ENCODE data around the gene PSAT1. TPM values are rescaled to one million over a fixed set of nuclear protein-coding genes. Genes with fewer than 3 reads are reported as not detected.

Gene PSAT1
- total RNA-seq, 1 donor from 2014 or later: 357 TPM

DNA sequence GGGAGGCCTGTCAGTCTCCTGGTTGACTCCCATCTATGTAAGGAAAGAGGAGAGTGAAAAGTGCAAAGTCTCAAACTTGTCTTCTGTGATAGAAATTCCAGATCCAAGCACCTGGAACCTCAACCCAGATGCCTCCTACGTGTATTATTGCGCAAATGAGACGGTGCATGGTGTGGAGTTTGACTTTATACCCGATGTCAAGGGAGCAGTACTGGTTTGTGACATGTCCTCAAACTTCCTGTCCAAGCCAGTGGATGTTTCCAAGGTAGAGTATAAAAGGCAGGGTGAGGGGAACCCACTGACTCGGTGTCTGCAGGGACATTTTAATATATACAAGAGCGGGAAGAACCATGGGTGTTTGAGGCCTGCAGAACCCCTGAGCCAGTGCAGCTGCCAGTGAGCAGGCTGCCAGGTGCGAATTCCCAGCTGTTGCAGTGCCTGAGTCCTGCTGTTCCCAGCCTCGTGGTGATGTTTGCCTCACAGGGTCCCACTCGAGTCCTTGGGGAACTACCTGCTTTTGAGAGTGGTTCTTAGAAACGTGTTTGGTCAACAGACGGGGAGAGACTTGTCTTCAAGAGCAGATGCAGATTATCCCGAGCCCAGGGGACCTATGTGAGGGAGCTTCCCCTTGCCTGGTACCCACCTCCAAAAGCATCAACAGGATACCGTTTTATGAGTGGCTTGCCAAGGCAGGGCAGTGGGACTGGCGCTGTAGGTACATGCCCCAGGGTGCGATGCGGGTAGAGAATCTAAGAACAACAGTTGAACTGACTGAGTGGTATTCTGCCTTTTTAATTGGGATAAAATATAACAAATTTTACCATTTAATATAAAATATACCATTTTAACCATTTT, 9.5 kb downstream of the PSAT1 start:
- peaks cover 16% of the 10 kb centered on the region for H4K20me1 ChIP-seq (ENCODE audit: low read depth)
- no peaks in the 10 kb centered on the region for H3K9me3 Mint-ChIP-seq
- H3K4me3 ChIP-seq: no peak overlapping the region
- H3K79me2 ChIP-seq (ENCODE audit: low read depth): peaks cover 78% of the 10 kb centered on the region
- H2AFZ ChIP-seq (replicated peaks): no peak overlapping the region
- no peak overlapping the region for H3K27ac ChIP-seq
- no peaks in the 10 kb centered on the region for H3K27me3 ChIP-seq
- no peak for DNase-seq (ENCODE audit: low spot score)
- H3F3A ChIP-seq (ENCODE audit: low read depth): peaks cover 9% of the 10 kb centered on the region
- H3K4me3 Mint-ChIP-seq: no peak overlapping the region
- TF ChIP-seq EZH2phosphoT487 (IDR thresholded peaks at IDR 0.05) (no peak), EZH2 (IDR thresholded peaks at IDR 0.05) (no peak)
- TF ChIP-seq, protein P1, sequence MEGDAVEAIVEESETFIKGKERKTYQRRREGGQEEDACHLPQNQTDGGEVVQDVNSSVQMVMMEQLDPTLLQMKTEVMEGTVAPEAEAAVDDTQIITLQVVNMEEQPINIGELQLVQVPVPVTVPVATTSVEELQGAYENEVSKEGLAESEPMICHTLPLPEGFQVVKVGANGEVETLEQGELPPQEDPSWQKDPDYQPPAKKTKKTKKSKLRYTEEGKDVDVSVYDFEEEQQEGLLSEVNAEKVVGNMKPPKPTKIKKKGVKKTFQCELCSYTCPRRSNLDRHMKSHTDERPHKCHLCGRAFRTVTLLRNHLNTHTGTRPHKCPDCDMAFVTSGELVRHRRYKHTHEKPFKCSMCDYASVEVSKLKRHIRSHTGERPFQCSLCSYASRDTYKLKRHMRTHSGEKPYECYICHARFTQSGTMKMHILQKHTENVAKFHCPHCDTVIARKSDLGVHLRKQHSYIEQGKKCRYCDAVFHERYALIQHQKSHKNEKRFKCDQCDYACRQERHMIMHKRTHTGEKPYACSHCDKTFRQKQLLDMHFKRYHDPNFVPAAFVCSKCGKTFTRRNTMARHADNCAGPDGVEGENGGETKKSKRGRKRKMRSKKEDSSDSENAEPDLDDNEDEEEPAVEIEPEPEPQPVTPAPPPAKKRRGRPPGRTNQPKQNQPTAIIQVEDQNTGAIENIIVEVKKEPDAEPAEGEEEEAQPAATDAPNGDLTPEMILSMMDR (IDR thresholded peaks at IDR 0.05): no peak
- H3K36me3 Mint-ChIP-seq: peaks cover 51% of the 10 kb centered on the region
- no peaks in the 10 kb centered on the region for H3K9me3 ChIP-seq (ENCODE audit: low read depth)
- peaks cover 12% of the 10 kb centered on the region for H3K36me3 ChIP-seq
- peaks cover 6% of the 10 kb centered on the region for H3K27me3 Mint-ChIP-seq (ENCODE audit: insufficient read depth, low read depth)
- peaks cover 12% of the 10 kb centered on the region for H3K4me1 Mint-ChIP-seq
- no peak overlapping the region for H3K4me2 ChIP-seq
- no peaks in the 10 kb centered on the region for H3K4me1 ChIP-seq
- H3K27ac Mint-ChIP-seq: no peak overlapping the region
- no peak overlapping the region for H3K9ac ChIP-seq

DNA sequence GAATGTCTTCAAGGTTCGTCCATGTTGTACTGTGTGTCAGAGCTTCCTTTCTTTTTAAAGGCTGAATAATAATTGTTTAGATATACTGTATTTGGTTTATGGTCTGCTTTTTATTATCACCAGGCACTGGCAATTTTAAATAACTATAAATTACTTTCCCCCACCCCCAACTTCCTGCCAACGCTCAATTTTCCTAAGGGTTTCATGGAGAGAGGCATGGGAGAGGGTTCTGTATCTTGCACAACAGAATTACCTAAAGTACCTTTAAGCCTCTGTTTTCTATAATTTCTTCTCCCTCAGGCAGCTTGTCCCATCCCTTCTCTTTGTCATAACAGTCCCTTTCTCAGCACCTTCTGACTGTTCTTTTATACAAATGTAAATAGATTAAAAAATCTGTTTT, 10.4 kb downstream of the PSAT1 start:
- Histone ChIP-seq H3K4me3 (no peak overlapping the region), H3K36me3 (peaks cover 8% of the 10 kb centered on the region), H3K79me2 (ENCODE audit: low read depth) (peaks cover 78% of the 10 kb centered on the region), H2AFZ (replicated peaks) (no peak overlapping the region), H3K4me1 (no peaks in the 10 kb centered on the region), H3K27ac (no peak overlapping the region), H3K9ac (no peak overlapping the region), H4K20me1 (ENCODE audit: low read depth) (peaks cover 16% of the 10 kb centered on the region), H3K4me2 (no peak overlapping the region), H3F3A (ENCODE audit: low read depth) (peaks cover 9% of the 10 kb centered on the region), H3K27me3 (no peaks in the 10 kb centered on the region), H3K9me3 (ENCODE audit: low read depth) (no peaks in the 10 kb centered on the region)
- H3K27me3 Mint-ChIP-seq (ENCODE audit: insufficient read depth, low read depth): peaks cover 6% of the 10 kb centered on the region
- TF ChIP-seq EZH2 (IDR thresholded peaks at IDR 0.05) (no peak), EZH2phosphoT487 (IDR thresholded peaks at IDR 0.05) (no peak)
- TF ChIP-seq, protein P1 (IDR thresholded peaks at IDR 0.05): no peak
- H3K4me3 Mint-ChIP-seq: no peak overlapping the region
- no peak for DNase-seq (ENCODE audit: low spot score)
- H3K27ac Mint-ChIP-seq: no peak overlapping the region
- H3K9me3 Mint-ChIP-seq: no peaks in the 10 kb centered on the region
- H3K4me1 Mint-ChIP-seq: peaks cover 20% of the 10 kb centered on the region
- H3K36me3 Mint-ChIP-seq: peaks cover 48% of the 10 kb centered on the region

DNA sequence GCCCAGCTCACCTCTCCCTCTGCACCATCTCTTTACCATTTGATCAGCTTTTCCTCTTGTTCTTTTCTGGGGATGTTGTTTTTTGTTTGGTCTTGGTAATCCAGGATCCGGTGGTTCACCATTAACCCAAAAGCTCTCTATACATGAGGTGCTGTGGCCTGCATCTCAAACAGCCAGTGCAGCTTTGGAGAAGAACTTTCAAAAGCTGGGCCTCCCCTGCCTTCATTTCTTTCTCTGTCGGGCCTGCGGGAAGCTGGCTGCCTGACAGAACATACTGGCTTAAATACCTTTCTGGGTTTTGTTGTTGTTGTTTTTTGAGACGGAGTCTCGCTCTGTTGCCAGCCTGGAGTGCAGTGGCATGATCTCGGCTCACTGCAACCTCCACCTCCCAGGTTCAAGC, 12.1 kb downstream of the PSAT1 start:
- Mint-ChIP-seq H3K36me3 (peaks cover 46% of the 10 kb centered on the region), H3K27me3 (ENCODE audit: insufficient read depth, low read depth) (peaks cover 6% of the 10 kb centered on the region), H3K4me1 (peaks cover 24% of the 10 kb centered on the region), H3K4me3 (no peak overlapping the region), H3K27ac (no peak overlapping the region), H3K9me3 (no peaks in the 10 kb centered on the region)
- no peak for DNase-seq (ENCODE audit: low spot score)
- Histone ChIP-seq H4K20me1 (ENCODE audit: low read depth) (peaks cover 14% of the 10 kb centered on the region), H3K27me3 (no peaks in the 10 kb centered on the region), H3K79me2 (ENCODE audit: low read depth) (peaks cover 75% of the 10 kb centered on the region), H3K36me3 (peaks cover 8% of the 10 kb centered on the region), H3K9ac (no peak overlapping the region), H3K4me1 (no peaks in the 10 kb centered on the region), H2AFZ (replicated peaks) (no peak overlapping the region), H3K9me3 (ENCODE audit: low read depth) (no peaks in the 10 kb centered on the region), H3F3A (ENCODE audit: low read depth) (peaks cover 9% of the 10 kb centered on the region), H3K4me3 (no peak overlapping the region), H3K4me2 (no peak overlapping the region), H3K27ac (no peak overlapping the region)
- no peak for TF ChIP-seq EZH2 (IDR thresholded peaks at IDR 0.05)
- TF ChIP-seq, protein P1 (IDR thresholded peaks at IDR 0.05): no peak
- no peak for TF ChIP-seq EZH2phosphoT487 (IDR thresholded peaks at IDR 0.05)
